Ammon's horn (tissue), 1 donor: Measurements from ENCODE around the gene COL26A1.
"Not testable (repeated sequence)": the region's sequence is repeated elsewhere in the genome, so short reads cannot be mapped to it uniquely, and the experiment has no call there.

Experiments used
- DNase-seq: peaks from one replicate; pipeline ENCODE4 v3.0.0-alpha.2; 2016; ENCODE audit warnings: low spot score

COL26A1 gene

DNA sequence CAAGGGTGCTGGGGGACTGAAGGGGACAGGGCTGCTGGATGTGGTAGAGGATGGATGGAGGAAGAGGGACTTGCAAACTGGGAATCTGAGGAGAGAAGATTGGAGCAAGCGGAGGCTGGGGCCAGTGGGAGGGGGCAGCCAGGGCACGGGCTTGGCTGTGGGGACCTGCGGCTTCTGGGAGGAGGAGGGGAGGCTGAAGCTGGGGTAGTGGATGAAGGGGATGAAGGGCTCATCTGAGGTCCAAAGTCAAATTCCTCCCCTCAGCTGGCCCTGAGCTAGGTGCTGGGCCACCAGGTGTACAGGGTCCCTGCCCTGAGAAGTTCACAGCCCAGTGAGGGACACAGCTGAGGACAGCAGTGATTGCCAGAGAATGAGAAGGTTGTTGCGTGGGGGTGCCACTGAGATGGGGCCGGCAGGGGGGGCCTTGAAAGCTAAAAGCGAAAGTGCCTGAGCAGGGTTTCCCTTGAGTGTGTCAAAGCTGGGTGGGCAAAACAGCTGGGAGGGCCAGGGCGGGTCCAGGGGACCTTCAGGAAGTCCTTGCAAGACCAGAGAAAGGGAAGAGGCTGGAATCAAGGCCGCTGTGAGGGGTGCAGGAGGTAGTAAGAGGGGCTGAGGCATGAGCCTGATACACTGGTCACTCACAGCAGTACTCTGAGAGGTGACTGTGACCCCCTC, 191.2 kb downstream of the COL26A1 start:
- no peak for DNase-seq

DNA sequence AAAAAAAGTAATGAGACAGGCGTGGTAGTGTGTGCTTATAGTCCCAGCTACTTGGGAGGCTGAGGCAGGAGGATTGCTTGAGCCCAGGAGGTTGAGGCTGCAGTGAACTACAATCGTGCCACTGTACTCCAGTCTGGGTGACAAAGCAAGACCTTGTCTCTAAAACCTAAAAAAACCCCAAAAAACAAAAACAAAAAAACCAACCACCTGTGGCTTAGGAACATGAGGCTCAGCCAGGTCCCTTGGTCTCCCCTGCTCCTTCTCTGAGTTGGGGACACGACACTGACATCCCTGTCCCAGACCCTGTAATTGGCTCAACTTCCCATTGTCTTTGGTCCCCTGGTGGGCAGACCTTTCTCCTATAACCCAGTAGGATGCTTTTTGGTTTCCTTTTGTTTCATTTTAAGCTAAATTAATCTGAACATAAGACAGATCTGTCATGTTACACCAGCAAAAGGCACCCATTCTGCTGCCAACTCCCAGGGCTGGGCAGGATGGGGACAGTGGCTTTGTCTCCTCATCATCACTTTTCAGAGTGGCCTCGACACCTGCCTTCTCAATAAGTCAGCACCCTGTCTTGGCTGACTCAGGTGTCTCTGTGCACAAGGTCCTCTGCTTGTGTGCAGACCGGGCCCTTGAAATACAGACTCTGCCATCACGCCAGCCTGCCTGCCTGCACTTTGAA, 192.1 kb downstream of the COL26A1 start:
- DNase-seq: no peak

DNA sequence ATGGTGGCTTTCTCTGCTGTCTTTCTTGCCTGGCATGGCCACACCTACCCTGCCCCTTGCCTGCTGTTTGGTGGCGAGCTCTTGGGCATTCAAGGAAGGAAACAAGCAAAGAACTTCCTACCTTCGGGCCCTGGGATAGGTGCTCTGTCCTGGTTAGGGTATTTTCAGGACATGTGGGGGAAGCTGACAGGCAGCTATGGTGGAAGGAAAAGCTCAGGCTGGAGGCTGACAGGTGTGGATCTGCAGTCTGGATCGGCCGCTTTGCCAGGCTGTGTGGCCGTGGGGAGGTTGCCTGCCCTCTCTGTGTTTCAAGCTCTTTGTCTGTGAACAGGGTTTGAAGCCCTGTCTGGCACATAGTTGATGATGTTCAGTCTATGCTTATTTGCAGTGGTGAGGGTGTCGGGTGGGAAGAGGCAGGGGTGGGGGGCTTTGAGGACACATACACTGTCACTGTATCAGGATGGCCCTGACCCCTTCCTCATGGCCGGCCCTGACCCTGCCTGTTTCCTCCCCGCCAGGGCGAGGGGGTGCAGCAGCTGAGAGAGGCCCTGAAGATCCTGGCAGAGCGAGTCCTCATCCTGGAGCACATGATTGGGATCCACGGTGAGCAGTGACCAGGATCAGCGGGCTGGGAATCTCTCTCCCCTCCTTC, 192.7 kb downstream of the COL26A1 start:
- no peak for DNase-seq

DNA sequence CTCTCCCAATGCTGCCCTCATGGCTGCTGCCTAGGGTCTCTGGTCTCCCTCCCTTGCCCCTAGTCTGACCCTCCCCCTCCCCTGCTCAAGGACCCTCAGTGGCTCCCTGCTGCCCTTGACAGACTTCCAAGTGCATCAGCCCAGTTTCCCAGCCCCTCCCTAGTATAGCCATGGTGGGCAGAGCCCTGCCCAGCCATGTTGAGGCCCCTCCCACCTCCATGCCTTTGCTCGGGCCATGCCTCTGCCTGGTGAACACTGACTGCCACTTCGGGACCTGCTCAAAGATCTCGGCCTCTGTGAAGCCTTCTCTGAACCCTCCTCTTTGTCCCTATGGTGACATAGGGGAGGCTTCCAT, 193.2 kb downstream of the COL26A1 start:
- no peak for DNase-seq

DNA sequence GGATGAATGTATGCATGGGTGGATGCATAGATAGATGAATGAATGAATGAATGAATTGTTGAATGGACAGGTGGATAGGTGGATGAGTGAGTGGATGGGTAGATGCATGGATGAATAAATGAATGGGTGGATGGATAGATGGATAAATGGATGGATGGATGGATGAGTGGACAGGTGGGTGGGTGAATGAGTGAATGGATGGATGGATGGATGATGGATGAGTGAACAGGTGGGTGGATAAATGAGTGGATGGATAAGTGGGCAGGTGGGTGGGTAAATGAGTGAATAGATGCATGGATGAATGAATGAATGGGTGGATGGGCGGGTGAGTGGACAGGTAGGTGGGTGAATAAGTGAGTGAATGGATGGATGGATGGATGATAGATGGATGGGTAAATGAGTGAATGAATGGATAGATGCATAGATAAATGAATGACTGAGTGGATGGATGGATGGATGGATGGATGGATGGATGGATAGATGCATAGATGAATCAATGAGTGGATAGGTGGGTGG, 193.8 kb downstream of the COL26A1 start:
- DNase-seq: no peak

DNA sequence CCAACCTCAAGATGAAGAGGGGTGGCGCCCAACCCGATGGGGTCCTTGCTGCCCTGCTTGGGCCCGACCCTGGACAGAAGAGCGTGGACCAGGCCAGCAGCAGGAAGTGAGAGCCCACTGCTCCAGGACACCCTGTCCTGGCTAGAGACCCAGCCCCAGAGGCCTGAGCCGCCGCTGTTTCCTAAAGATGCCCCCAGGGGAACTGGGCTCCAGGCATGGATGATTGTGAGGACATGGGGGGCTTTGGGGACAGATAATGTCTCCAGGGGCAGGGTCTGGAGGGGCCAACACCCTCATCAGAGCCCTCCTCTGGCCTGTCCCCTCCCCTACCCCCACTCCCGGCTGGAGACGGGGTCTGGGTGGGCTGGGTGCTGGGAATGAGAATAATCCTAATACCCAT, 194.7 kb downstream of the COL26A1 start:
- DNase-seq: no peak

DNA sequence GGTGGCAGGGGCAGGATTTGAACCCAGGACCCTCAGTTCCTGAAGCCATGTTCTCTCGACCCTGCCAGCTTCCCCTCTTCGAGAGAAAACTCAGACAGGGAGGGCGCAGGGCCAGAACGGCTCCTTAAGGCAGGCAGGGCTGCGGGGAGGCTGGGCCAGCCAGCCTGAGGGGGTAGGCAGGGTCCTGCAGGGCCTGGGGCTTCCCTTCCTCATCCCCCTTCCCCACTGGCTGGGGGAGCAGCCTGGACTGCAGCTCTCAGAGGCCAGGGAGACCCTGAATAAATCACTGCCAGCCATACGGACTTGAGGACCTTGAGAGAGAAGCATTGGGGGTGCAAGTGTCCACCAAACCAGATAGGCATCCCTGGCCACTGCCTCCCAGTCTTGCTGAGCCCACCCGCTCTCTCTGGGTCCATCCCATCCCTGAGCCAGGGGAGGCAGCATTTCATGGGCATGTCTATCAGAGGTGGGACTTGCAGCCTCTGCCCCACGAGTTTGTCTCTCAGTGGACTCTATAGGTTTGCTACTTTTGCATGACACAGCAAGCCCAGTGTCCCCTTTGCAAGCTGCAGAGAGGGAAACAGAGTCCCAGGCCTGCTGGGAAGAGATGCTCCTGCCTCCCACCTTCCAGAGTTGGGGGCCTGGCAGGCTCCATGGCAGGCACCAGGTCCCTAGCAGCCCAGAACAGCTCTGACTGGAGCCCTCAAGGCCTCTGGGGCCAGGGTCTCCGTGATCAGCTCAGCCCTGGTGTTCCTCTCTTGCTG, 195.5 kb downstream of the COL26A1 start:
- no peak for DNase-seq

DNA sequence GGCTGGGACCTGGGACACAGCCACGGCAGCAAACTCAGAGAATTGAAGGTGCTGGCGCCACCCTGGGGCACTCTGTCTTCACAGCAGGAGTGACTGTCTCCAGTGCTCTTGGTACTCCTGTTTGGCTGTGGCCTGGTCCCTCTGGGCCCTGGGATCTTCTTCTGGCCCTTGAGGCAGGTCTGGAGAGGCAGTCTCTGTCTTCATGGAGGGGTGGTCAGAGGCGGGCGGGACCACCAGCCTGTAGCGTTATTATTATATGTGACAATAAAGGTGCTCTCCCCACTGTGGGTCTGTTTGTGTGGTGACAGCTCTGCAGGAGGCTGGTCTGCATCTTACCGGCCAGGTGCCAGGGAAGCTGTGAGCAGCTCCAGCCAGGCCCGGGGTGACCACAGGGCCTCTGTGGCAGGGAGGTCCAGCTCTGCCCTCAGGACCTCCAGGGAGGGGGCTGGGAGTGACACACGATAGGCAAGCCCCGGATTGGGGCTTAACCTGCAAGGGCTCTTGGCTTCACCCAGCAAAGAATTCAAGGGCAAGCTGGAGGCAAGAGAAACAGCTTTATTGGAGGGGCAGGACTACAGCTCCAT, 196.2 kb downstream of the COL26A1 start:
- no peak for DNase-seq

DNA sequence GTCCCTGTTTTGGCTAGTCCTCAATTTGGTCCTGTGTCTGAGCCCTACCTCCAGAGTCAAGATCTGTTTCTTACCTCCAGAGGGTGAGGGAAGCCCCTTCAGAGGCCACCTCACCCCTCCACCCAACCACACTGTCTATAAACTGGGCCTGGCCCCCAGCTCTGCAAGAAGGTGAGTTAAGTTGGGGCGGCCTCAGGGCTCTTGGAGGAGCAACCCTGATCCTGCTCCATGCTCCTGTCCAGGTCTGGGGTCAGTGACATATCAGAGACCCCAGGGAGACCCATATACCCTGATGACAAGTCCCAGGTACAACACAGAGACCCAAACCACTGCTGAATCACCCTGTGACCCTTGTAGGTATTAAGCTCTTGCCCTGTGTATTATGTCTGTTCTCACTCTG, 196.9 kb downstream of the COL26A1 start:
- no peak for DNase-seq

DNA sequence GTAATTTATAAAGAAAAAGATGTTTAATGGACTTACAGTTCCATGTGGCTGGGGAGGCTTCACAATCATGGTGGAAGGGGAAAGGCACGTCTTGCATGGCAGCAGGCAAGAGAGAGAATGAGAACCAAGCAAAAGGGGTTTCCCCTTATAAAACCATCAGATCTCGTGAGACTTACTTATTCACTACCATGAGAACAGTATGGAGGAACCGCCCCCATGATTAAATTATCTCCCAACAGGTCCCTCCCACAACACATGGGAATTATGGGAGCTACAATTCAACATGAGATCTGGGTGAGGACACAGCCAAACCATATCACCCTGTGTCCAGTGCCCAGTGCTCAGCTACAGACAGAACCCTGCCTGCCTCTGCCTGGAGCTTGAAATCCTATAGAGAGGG, 197.3 kb downstream of the COL26A1 start:
- DNase-seq: not testable (repeated sequence)

DNA sequence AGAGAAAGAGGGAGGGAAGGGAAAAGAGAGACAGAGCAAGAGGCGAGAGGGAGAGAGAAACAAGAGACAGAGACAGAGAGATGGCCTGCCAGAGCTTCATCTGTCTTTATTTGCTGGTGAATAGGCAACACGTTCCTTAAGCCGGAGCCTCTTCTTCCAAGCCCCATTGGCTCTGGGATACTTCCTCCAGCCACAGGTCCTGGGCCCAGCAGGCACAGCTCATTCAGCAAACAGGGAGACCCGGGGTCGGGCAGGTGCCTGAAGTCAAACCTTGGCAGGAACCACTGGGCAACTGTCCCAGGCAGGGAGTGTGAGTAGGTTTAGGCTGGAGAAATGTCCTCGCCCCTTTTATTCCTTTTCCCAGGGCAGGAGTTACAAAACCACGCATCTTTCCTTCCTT, 198.2 kb downstream of the COL26A1 start:
- DNase-seq: no peak

DNA sequence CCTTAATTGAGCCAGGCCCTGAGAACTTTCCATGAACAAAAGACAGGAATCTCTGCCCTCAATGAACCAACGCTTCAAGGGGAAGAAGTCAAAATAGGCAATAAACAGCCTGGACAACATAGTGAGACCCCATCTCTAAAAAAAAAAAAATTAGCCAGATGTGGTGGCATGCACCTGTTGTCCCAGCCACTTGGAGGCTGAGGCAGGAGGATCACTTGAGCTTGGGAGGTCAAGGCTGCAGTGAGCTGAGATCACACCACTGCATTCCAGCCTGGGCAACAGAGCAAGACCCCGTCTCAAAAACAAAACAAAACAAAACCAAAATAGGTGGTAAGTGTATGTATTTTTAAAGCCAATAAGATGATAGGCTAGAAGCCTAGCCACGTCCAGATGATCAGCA, 198.6 kb downstream of the COL26A1 start:
- DNase-seq: not testable (repeated sequence)

DNA sequence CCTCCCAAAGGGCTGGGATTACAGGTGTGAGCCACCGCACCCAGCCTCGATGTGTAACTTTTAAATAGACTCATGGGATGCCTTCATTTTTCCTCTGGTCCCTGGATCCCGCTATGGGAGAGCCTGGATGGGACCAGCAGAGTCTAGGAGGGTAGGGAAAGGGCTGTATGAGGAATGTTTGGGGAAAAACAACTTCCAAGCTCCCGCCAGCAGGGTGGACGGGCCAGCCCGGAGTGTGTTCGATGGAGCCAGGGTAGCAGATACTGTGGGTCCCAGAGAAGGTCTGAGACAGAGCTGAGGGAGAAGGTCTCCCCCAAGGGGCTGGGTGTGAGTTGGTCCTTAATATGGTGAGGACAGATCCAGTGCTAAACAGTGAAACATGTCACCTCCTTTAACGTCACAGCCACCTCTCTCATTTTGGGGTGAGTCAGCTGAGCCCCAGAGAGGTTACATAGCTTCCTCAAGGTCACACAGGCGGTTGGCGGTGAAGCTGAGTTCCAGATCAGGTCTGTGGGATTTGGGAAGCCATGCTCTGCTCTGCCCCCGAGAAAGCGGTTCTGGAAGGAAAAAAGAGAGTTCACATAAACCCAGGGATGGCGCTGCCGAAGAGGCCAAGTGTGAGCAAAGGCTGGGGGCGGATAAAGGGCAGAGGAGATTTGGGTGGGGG, 200.0 kb downstream of the COL26A1 start:
- DNase-seq: no peak

DNA sequence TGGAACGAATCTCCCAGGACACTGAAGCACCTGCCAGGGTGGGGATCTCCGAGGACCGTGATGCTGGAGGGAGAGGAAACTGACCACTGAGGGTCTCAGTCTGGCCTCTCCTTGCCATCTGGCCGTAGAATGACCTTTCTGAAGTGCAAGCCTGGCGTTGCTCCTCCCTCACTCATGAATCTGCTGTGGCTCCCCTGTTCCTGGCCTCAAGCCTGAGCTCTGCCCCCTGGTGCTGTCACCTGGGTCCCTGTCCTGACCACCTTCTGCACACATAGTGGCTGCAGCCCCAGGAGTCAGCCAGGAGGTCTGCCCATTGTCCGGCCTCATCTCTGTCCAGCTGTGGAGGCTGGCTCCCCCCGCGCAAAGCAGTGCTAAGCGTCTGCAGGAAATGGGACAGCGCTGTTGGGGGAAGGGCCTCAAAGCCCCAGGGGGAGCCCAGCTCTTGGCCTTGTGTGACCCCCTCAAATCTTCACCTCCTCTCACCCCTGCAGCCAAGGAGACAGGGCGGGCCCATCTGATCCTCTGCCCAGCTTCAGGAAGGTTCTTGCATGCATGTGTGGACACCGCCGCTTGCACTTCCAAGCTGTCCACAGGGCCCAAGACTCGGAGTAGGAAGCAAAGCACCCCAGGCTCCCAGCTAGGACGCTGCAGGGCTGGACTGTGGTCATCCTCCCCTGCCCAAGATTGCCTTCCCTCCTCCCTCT, 200.7 kb downstream of the COL26A1 start:
- no peak for DNase-seq

DNA sequence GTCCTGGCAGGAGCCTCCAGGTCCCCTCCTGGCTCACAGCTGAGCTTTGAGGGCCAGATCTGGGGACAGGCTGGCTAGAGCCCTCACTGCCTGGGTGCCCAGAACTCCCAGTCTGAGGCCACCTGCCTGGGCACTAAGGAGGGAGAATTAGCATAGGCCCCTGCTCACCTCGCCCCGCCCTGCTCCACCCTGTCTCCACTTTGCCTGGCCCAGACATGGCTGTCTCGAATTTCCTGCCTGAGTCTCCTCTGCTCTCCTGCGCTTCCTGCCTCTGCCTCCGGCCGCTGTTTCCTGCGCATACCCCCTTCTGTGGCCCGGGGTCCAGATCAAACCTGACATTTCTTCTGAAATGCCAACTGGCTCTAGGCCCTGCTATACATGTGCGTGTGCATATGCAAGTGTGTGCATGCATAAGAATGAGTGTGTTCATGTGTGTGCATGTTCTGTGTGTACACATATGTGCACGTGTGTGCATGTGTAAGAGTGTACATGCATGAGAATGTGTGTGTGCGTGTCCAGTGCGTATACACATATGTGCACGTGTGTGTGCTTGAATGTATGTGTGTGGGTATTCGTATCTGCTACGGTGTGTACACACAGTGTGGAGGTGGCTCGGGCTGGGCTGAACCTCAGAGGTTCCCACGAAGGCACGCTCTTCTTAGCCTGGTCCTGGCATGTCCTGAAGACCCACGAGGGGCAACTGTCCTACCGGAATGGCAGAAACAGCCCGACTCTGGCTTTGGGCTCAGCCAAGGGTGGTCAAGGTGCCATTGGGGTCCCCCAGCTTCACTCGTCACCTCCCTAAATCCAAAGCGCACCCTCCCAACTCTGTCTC, 201.5 kb downstream of the COL26A1 start:
- no peak for DNase-seq

DNA sequence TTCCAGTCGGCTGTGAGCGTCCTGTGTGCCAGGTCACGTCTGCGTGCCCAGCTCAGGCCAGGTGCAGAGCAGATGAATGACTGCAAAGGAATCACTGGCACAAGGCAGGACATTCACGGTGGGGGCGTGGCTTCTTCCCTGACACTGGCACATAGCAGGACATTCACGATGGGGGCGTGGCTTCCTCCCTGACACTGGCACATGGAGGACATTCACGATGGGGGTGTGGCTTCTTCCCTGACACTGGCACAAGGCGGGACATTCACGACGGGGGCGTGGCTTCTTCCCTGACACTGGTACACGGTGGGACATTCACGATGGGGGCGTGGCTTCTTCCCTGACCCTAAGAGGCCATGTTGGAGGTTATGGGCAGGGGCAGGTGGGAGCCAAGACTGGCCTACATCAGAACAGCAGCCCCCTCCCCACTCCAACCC, 202.1 kb downstream of the COL26A1 start:
- no peak for DNase-seq

DNA sequence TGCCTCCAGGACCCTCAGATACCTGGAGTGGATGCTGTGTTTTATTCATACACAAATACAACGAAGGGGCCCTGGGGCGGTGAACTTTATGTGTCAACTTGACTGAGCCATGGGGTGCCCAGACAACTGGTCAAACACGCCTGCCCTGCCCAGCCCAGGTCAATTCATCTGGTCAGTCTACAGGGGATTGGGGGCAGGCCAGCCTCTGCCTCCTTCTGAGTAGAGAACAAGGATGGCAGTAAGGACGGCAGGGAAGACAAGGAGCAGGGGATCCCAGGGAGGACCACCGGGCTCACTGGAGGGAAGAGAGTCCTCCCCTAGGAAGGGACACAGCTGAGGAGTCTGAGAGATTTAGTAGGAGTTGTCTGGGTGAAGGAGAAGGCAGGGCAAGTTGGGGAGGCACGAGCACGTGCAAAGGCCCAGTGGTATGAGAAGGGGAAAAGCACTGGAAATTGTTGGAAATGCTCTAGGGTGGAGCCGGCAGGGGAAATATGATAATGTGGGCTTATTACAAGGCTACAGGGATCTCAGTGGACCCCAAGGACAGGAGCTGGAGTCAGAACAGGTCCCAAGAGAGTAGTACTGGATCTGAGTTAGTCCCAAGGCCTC, 203.0 kb downstream of the COL26A1 start:
- DNase-seq: no peak

DNA sequence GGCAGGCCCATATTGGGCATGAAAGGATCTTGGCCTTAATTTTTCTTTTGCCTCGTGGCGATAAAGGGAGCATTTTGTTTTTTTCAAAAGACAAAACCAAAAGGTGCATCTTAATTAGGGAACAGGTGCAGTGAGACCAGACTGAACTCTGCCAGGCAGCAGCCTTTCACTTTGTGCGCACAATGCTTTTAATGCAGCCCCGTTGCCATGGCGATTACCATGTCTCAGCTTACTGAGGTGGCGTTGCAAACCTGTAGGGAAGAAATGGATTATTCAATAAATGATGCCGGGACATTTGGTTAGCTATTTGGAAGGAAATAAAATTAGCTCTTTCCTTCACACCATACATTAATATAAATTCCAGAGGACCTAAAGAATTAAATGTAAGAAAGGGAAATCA, 204.6 kb downstream of the COL26A1 start:
- DNase-seq: peak; percentile 23

DNA sequence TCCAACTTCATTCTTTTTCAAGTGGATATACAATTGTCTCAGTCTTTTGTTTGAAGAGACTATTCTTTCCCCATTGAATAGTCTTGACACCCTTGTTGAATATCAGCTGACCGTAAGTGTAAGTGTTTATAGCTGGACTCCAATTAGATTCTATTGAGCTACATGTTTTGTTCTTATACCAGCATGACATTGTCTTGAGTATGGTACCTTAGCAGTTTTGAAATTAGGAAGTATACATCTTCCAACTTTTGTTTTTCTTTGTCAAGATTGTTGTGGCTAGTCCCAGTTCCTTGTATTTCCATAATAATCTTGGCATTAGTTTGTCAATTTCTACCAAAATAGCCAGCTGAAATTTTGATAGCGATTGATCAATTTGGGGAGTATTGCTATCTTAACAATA, 209.5 kb downstream of the COL26A1 start:
- no peak for DNase-seq

DNA sequence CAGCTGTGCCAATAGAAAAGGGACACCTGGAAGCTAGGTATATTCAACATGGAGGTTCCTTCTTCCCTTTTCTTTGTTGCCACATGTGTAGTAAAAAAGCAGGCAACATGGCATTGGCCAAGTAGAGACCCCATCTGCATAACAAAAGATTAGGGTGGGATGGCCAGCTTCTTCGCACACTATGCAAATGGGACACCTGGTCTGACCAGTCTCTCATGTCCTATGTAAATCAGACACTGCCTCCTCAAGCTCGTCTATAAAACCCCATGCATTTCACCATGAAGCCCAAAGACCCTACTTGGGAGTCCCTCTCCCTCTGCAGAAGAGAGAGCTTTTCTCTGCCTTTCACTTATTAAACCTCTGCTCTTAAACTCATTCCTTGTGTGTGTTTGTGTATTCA, 212.5 kb downstream of the COL26A1 start:
- no peak for DNase-seq
